ENCODE measurements around the gene YY1AP1. TPM values are rescaled to one million over a fixed set of nuclear protein-coding genes. Genes with fewer than 3 reads are reported as not detected.
"Not testable (repeated sequence)": the region's sequence is repeated elsewhere in the genome, so short reads cannot be mapped to it uniquely, and the experiment has no call there.

The YY1AP1 gene
- total RNA-seq, 4 donors from 2014 or later: 37.8 to 91.6 (median 63.5) TPM

DNA sequence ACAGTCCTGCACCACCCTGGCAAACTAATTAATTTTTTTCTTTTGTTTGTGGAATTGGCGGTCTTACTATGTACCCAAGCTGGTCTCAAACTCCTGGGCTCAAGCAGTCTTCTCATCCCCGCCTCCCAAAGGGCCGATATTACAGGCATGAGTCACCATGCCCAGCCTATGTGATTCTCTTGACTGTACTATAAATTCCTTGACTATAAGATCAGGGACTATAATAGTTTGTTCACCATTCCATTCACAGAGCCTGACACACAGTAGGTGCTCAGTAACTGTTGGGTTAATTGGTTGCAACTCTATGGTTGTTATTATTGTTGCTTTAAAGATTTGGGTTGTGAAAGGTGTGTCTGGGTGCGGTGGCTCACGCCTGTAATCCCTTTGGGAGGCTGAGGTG, 17.6 kb upstream of the YY1AP1 start:
- Histone ChIP-seq H3K27me3 (no peaks in the 10 kb centered on the region), H3K4me3 (no peak overlapping the region), H3K4me1 (peaks cover 0 to 19% (median 0%) of the 10 kb centered on the region in 3 donors), H3K9me3 (no peaks in the 10 kb centered on the region), H3K27ac (no peak overlapping the region), H3K36me3 (peaks cover 0 to 21% (median 0%) of the 10 kb centered on the region in 3 donors)
- TF ChIP-seq POLR2A (IDR thresholded peaks at IDR 0.05): no peak
- TF ChIP-seq, protein P1, sequence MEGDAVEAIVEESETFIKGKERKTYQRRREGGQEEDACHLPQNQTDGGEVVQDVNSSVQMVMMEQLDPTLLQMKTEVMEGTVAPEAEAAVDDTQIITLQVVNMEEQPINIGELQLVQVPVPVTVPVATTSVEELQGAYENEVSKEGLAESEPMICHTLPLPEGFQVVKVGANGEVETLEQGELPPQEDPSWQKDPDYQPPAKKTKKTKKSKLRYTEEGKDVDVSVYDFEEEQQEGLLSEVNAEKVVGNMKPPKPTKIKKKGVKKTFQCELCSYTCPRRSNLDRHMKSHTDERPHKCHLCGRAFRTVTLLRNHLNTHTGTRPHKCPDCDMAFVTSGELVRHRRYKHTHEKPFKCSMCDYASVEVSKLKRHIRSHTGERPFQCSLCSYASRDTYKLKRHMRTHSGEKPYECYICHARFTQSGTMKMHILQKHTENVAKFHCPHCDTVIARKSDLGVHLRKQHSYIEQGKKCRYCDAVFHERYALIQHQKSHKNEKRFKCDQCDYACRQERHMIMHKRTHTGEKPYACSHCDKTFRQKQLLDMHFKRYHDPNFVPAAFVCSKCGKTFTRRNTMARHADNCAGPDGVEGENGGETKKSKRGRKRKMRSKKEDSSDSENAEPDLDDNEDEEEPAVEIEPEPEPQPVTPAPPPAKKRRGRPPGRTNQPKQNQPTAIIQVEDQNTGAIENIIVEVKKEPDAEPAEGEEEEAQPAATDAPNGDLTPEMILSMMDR (IDR thresholded peaks at IDR 0.05): no peak
- DNase-seq: no peak
- intact Hi-C loops (cut with DNase I): no loop called here
- WGBS, 2 donors: 73 to 81% methylated on average over 5 of the region's 5 CpGs

DNA sequence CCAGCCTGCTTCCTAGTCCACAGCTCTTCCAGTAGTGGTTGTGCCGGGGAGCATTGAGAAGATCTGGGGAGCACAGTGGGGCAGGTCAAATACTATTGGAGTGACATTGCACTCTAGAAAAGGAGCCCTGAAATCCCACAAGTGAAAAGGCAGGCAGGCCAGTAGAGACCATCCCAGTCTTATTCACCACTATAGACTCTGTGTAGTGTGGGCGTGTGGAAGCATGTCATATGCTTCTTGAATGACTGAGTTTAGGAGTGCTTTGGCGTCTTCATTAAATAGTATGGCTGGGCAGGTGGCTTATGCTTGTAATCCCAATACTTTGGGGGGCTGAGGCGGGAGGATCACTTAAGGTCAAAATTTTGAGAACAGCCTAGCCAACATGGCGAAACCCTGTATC, 15.8 kb upstream of the YY1AP1 start:
- DNase-seq; H3K9me3 ChIP-seq; H3K27me3 ChIP-seq; intact Hi-C loops (cut with DNase I); H3K27ac ChIP-seq; H3K36me3 ChIP-seq; H3K4me3 ChIP-seq: not testable (repeated sequence)
- 59 to 72% methylated on average over 5 of the region's 5 CpGs for WGBS, 2 donors
- H3K4me1 ChIP-seq: peaks cover 0 to 17% (median 0%) of the 10 kb centered on the region in 3 donors

DNA sequence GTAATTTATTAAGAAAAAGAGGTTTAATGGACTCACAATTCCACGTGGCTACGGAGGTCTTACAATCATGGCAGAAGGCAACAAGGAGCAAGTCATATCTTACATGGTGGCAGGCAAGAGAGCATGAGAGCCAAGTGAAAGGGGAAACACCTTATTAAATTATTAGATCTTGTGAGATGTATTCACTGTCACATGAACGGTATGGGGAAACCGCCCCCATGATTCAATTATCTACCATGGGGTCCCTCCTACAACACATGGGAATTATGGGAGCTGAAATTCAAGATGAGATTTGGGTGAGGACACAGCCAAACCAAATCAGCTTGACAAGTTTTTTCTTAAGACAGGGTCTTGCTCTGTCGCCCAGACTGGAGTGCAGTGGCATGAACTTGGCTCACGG, 14.6 kb upstream of the YY1AP1 start:
- Histone ChIP-seq H3K27ac (no peak overlapping the region), H3K4me3 (no peak overlapping the region), H3K9me3 (no peaks in the 10 kb centered on the region), H3K36me3 (no peaks in the 10 kb centered on the region), H3K27me3 (no peaks in the 10 kb centered on the region), H3K4me1 (peaks cover 0 to 17% (median 0%) of the 10 kb centered on the region in 3 donors)
- intact Hi-C loops (cut with DNase I): no loop called here
- no peak for DNase-seq
- TF ChIP-seq, protein P1 (IDR thresholded peaks at IDR 0.05): no peak
- no peak for TF ChIP-seq POLR2A (IDR thresholded peaks at IDR 0.05)
- WGBS, 2 donors: 84 to 88% methylated on average over 6 of the region's 6 CpGs

DNA sequence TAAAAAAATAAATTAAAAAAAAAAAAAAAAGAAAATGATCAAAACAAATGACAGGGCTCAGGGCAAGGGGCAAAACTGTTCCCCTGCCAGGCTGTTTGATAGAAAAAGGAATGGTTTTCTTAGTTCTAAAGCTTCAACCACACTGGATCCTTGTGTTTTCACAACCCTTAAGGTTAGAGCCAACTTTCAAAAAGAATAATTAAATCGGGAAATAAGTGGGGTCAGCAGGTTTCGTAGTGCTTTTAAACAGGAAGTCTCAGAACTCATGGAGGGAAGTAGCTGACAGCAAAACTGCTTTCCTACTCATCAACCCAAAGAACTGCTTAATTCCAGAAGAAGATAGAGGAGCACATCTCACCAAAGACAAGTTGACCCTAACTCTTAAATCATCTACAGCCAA, 13.1 kb upstream of the YY1AP1 start:
- 46 to 47% methylated on average over 2 of the region's 2 CpGs for WGBS, 2 donors
- H3K27me3 ChIP-seq; H3K36me3 ChIP-seq; H3K9me3 ChIP-seq; H3K27ac ChIP-seq; DNase-seq; H3K4me3 ChIP-seq; intact Hi-C loops (cut with DNase I): not testable (repeated sequence)
- peaks cover 0 to 17% (median 0%) of the 10 kb centered on the region in 3 donors for H3K4me1 ChIP-seq

DNA sequence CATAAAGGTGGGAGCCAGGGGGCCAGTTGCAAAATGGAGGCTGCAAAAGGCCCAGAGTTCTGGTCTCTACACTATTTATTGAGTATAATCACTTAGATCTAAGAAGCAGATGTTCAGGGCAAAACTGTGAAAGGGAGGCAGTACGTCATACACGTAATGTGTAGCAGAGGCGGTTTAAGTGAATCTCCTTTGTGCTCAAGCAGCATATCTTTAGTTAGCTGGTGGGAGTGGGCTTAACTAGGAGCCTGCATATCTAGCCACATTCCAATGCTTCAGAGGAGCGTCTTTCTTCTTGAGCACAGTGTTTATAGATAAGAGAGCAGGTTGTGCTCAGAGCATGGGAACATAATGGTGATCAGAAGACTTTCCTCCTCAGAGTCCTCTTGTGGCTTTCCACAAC, 10.5 kb upstream of the YY1AP1 start:
- H3K27me3 ChIP-seq; H3K36me3 ChIP-seq; H3K9me3 ChIP-seq; DNase-seq; H3K27ac ChIP-seq; intact Hi-C loops (cut with DNase I); H3K4me3 ChIP-seq: not testable (repeated sequence)
- H3K4me1 ChIP-seq: peaks cover 6 to 22% (median 7%) of the 10 kb centered on the region in 3 donors
- 88 to 92% methylated on average over 4 of the region's 4 CpGs for WGBS, 2 donors

DNA sequence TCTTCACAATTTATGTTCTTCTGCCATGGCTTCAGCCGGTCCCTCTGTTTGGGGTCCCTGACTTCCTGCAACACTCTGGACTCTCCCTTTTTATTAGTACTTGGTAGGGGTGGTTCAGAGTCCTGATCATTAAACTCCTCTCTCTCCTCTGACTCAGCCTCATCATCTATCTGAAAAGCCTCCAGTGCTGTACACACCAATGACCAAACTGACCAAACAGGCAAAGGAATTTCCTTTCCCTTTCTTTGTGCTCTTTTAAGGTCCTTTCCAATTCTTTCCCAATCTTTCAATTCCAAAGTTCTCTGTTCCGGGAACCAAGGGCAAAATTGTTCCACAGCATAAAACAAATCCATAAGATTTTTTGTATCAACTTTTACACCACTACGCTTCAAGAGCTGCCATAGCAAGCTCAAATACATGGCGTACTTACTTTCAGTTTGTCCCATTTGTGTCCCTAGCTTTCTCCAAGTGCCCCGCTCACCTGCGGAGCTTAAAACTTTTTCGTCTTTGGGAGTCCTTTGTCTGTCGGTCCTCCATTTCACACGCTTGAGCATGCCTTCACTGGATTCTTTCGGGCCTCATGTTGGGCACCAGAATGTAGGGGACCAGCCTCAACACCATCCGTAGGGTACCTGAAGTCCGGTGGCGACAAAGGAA, 9.9 kb upstream of the YY1AP1 start:
- Histone ChIP-seq H3K27me3 (no peaks in the 10 kb centered on the region), H3K4me3 (no peak overlapping the region), H3K9me3 (no peaks in the 10 kb centered on the region), H3K27ac (no peak overlapping the region), H3K4me1 (peaks cover 6 to 21% (median 7%) of the 10 kb centered on the region in 3 donors), H3K36me3 (no peaks in the 10 kb centered on the region)
- no peak for DNase-seq
- TF ChIP-seq, protein P1 (IDR thresholded peaks at IDR 0.05): no peak
- TF ChIP-seq POLR2A (IDR thresholded peaks at IDR 0.05): no peak
- WGBS, 2 donors: 97% methylated on average over 9 to 12 of the region's 13 CpGs
- intact Hi-C loops (cut with DNase I): no loop called here

DNA sequence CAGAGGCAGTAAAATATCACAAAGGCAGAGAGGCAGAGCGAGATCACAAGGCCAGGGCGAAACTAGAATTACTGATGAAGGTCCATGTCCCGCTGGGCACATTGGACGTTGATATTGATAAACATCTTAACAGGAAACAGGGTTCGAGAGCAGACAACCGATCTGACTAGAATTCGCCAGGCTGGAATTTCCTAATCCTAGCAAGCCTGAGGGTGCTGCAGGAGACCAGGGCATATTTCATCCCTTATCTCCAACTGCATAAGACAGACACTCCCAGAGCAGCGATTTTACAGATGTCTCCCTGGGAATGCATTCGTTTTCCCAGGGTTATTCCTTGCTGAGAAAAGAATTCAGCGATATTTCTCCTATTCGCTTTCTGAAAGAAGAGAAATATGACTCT, 9.0 kb upstream of the YY1AP1 start:
- H3K4me3 ChIP-seq; DNase-seq; intact Hi-C loops (cut with DNase I); H3K9me3 ChIP-seq; H3K36me3 ChIP-seq; H3K27me3 ChIP-seq; H3K27ac ChIP-seq: not testable (repeated sequence)
- 89 to 90% methylated on average over 11 of the region's 11 CpGs for WGBS, 2 donors
- peaks cover 6 to 21% (median 7%) of the 10 kb centered on the region in 3 donors for H3K4me1 ChIP-seq

All from esophagus squamous epithelium (tissue), 5 donors.